HEK293T (cell line): ENCODE data around the gene RIOK3.

Source experiments
- BHLHE40 ChIP-seq: fragments of 450-650 bp; IDR thresholded peaks from 2 replicates; pipeline ENCODE4 v1.6.1; 2016; ENCODE audit warnings: mild to moderate bottlenecking, moderate library complexity, borderline replicate concordance
- ELF4 ChIP-seq: fragments of 450-650 bp; IDR thresholded peaks from 2 replicates; pipeline ENCODE4 v1.6.1; 2017; ENCODE audit warnings: antibody characterized with exemption
- FOXA1 ChIP-seq: fragments of 450-650 bp; IDR thresholded peaks from 2 replicates; pipeline ENCODE4 v1.6.1; 2016; ENCODE audit warnings: mild to moderate bottlenecking
- FOXM1 ChIP-seq: fragments of 450-650 bp; IDR thresholded peaks from 2 replicates; pipeline ENCODE4 v1.6.1; 2017; ENCODE audit warnings: mild to moderate bottlenecking, borderline replicate concordance
- PKNOX1 ChIP-seq: fragments of 450-650 bp; IDR thresholded peaks from 2 replicates; pipeline ENCODE4 v1.6.1; 2016
- SUZ12 ChIP-seq: fragments of 450-650 bp; IDR thresholded peaks from 2 replicates; pipeline ENCODE4 v1.6.1; 2016; ENCODE audit warnings: mild to moderate bottlenecking
- TARDBP ChIP-seq: fragments of 450-650 bp; IDR thresholded peaks from 2 replicates; pipeline ENCODE4 v1.6.1; 2016

DNA sequence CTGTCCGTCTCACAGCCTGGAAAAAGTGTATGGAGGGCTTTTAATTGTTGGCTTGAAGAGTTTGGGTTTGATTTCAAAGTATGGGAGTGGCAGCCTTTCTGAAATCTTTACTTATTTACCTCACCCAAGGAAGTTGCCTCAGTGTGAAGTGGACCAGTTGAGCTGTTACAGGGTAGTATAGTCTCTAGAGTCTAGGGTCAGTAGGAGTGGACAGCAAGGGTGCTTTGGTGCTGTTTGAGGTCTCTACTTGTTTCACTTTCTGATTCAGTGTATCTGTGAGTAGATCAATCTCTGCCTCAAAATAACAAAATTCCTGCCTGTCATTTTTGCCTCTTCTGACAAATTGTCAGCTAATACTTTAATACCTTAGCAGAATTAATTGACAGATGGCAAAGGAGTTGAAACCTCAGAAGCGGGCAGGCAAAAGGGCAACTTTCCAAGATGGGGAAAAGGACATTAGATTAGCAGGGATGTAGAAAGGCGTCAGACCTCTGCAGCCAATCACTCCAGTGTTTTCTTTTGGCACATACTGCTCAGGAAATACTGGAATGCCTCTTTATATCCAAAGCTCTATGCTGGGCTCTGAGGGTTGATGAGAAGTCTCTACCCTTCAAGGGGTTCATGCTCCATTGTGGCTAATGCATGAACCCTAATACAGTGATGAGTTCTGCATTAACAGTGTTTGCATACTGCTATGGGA lies 5.9 kb downstream of the RIOK3 start:
- TF ChIP-seq SUZ12 = no peak
- TF ChIP-seq PKNOX1 = no peak
- TF ChIP-seq TARDBP = no peak
- TF ChIP-seq ELF4 = no peak
- TF ChIP-seq BHLHE40 = no peak
- TF ChIP-seq FOXM1 = no peak
- no peak for TF ChIP-seq FOXA1
